Ovary (tissue), 3 donors: ENCODE measurements around the gene BBX.

Experiments
- EP300 ChIP-seq: sonication (generic); formaldehyde crosslinking; IDR thresholded peaks from one replicate; pipeline ENCODE4 v1.6.1; 2017; ENCODE audit warnings: antibody characterized with exemption
- POLR2A ChIP-seq: fragments of 450-650 bp; IDR thresholded peaks from one replicate; pipeline ENCODE4 v1.6.1; 2017; ENCODE audit warnings: antibody characterized with exemption, mild to moderate bottlenecking, moderate library complexity
- TF ChIP-seq, protein P1 (sequence below), 3 donors: fragments of 450-650 bp in 2 of 3; fragments of 200-600 bp in 1 of 3; IDR thresholded peaks; one replicate each; pipeline versions ENCODE4 v1.5.1 to v1.8.0; 2016 to 2022; ENCODE audit warnings: antibody characterized with exemption in 3 of 3, mild to moderate bottlenecking in 1 of 3
- donor health status: DM: no; HTN: no; CAD: no.

DNA sequence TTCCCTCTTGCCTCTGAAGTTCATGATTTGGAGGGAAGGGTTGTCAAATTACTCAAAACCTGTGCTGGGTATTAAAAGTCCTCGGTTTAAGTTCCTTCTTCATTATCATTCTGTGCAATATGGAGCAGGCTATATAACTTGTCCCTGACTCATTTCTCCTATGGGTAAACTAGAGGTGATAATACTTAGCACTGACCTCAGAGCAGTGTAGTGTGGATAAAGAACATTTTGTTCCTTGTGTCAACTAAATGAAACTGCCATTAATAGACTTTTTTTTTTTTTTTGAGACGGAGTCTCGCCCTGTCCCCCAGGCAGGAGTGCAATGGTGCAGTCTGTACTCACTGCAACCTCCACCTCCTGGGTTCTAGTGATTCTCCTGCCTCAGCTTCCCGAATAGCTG is 2.2 kb upstream of the BBX start:
- TF ChIP-seq, protein P1, sequence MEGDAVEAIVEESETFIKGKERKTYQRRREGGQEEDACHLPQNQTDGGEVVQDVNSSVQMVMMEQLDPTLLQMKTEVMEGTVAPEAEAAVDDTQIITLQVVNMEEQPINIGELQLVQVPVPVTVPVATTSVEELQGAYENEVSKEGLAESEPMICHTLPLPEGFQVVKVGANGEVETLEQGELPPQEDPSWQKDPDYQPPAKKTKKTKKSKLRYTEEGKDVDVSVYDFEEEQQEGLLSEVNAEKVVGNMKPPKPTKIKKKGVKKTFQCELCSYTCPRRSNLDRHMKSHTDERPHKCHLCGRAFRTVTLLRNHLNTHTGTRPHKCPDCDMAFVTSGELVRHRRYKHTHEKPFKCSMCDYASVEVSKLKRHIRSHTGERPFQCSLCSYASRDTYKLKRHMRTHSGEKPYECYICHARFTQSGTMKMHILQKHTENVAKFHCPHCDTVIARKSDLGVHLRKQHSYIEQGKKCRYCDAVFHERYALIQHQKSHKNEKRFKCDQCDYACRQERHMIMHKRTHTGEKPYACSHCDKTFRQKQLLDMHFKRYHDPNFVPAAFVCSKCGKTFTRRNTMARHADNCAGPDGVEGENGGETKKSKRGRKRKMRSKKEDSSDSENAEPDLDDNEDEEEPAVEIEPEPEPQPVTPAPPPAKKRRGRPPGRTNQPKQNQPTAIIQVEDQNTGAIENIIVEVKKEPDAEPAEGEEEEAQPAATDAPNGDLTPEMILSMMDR (IDR thresholded peaks at IDR 0.05): no peak
- TF ChIP-seq POLR2A (no peak), EP300 (no peak)
